ENCODE measurements around the gene INVS. TPM values are rescaled to one million over a fixed set of nuclear protein-coding genes. Genes with fewer than 3 reads are reported as not detected.

Gene INVS, protein sequence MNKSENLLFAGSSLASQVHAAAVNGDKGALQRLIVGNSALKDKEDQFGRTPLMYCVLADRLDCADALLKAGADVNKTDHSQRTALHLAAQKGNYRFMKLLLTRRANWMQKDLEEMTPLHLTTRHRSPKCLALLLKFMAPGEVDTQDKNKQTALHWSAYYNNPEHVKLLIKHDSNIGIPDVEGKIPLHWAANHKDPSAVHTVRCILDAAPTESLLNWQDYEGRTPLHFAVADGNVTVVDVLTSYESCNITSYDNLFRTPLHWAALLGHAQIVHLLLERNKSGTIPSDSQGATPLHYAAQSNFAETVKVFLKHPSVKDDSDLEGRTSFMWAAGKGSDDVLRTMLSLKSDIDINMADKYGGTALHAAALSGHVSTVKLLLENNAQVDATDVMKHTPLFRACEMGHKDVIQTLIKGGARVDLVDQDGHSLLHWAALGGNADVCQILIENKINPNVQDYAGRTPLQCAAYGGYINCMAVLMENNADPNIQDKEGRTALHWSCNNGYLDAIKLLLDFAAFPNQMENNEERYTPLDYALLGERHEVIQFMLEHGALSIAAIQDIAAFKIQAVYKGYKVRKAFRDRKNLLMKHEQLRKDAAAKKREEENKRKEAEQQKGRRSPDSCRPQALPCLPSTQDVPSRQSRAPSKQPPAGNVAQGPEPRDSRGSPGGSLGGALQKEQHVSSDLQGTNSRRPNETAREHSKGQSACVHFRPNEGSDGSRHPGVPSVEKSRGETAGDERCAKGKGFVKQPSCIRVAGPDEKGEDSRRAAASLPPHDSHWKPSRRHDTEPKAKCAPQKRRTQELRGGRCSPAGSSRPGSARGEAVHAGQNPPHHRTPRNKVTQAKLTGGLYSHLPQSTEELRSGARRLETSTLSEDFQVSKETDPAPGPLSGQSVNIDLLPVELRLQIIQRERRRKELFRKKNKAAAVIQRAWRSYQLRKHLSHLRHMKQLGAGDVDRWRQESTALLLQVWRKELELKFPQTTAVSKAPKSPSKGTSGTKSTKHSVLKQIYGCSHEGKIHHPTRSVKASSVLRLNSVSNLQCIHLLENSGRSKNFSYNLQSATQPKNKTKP
- total RNA-seq (ENCODE audit: low replicate concordance): 13.8 and 24.0 TPM in 2 replicates
- long read RNA-seq, transcript INVS-201 (18 exons, 2,968 nt): major isoform, 5 of 38 reads
- long read RNA-seq, transcript INVS-202 (17 exons, 3,709 nt): major isoform, 5 of 38 reads
- long read RNA-seq, partial matches to known transcripts: 7 of 38 reads
- long read RNA-seq, other reads (novel, unspliced or antisense): 21 of 38 reads

DNA sequence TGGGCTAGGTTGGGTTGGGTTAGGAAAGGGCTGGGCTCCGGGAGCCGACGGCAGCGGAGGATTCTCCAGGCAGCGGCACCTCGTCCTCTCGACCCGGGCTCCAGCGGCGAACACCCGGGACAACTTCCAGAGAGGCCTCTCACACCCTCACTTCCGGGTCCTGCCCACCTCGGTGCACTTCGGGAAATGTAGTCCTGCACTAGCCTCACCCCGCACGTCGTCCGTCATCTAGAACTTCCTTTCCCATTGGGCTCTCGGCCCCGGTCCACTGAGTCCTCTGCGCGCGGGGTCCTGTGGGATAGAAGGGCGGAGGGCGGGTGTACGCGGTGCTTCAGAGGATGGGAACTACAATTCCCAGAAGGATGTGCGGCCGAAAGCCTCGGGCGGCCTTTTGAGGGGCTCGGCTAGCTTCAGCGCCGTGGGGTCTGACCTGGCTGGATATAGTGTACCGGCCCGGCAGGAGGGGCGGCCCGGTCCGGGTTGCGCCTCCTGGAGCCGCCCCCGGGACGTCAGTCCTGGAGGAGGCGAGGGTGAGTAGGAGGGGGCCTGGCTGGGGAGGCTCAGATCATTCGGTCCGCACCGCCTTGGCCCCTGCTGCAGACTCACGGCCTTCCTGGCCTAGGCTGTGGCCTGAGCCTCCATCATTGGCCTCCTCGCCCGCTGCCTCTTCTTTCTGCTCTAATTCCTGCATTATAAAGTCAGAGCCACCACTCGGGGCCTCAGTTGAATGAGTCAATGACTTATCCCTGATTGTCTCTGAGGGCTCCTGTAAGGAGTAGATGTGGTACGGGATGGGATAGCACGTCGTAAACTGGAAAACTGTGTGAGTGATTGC lies at the start of gene INVS, which contains the start of gene ERP44:
Gene INVS (plus strand): TSS at position 357 of the 835 bp plus-strand sequence. CDS start 5,279 bp downstream, outside the sequence.
Gene ERP44 (minus strand): TSS at position 114 of the 835 bp plus-strand sequence. CDS start 160 bp downstream, outside the sequence.
- H3K9me3 Mint-ChIP-seq: no peaks in the 10 kb centered on the region
- H3K27ac Mint-ChIP-seq: peak within 1 kb of the TSS; percentile 99
- H3K27me3 Mint-ChIP-seq: no peaks in the 10 kb centered on the region
- no peaks in the 10 kb centered on the region for H3K36me3 Mint-ChIP-seq
- H3K4me3 Mint-ChIP-seq: peak within 1 kb of the TSS; percentile 99
- TF ChIP-seq, protein P1, sequence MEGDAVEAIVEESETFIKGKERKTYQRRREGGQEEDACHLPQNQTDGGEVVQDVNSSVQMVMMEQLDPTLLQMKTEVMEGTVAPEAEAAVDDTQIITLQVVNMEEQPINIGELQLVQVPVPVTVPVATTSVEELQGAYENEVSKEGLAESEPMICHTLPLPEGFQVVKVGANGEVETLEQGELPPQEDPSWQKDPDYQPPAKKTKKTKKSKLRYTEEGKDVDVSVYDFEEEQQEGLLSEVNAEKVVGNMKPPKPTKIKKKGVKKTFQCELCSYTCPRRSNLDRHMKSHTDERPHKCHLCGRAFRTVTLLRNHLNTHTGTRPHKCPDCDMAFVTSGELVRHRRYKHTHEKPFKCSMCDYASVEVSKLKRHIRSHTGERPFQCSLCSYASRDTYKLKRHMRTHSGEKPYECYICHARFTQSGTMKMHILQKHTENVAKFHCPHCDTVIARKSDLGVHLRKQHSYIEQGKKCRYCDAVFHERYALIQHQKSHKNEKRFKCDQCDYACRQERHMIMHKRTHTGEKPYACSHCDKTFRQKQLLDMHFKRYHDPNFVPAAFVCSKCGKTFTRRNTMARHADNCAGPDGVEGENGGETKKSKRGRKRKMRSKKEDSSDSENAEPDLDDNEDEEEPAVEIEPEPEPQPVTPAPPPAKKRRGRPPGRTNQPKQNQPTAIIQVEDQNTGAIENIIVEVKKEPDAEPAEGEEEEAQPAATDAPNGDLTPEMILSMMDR (conservative IDR thresholded peaks at IDR 0.05): no peak
- peak; percentile 98 for DNase-seq (ENCODE audit: extremely low spot score, unreplicated experiment)
- H3K4me1 Mint-ChIP-seq (ENCODE audit: unreplicated experiment): peaks cover 24% of the 10 kb centered on the region

DNA sequence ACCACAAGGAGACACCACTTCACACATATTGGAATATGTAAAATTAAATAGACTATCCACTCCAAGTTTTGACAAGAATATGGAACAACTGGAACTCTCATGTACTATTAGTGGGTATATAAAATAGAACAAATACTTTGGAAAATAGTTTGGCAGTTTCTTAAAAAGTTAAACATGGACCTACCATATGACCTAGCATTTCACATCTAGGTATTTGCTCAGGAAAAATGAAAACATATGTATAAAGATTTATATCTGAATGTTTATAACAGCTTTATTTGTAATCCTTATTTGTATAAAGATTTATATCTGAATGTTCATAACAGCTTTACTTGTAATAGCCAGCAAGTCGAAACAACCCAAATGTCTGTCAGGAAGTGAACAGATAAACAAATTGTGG lies 49.5 kb upstream of the INVS start:
- Mint-ChIP-seq H3K9me3 (no peaks in the 10 kb centered on the region), H3K27ac (no peak overlapping the region), H3K4me3 (no peak overlapping the region), H3K36me3 (peaks cover 33% of the 10 kb centered on the region), H3K27me3 (no peaks in the 10 kb centered on the region), H3K4me1 (ENCODE audit: unreplicated experiment) (no peaks in the 10 kb centered on the region)
- TF ChIP-seq, protein P1 (conservative IDR thresholded peaks at IDR 0.05): no peak
- no peak for DNase-seq (ENCODE audit: extremely low spot score, unreplicated experiment)

DNA sequence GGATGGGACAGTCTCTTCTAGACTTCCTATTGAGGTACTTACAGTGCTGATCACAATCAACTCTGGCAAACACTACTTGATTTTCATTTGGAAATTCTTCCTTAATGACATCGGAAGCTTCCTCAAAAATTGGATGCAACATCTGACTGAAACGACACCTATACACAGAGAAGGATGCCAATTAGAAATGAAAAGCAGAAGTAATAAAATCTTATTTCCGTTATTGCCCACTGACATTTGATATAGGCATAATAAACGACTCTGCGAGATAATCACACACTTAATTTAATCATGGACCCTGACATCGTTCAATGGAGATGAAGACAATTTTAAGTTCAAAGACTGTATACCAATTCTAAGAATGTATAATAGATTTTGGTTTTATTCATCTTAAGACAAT lies 46.7 kb upstream of the INVS start:
- Mint-ChIP-seq H3K27me3 (no peaks in the 10 kb centered on the region), H3K27ac (no peak overlapping the region), H3K36me3 (peaks cover 23% of the 10 kb centered on the region), H3K4me3 (no peak overlapping the region), H3K9me3 (no peaks in the 10 kb centered on the region), H3K4me1 (ENCODE audit: unreplicated experiment) (no peaks in the 10 kb centered on the region)
- no peak for DNase-seq (ENCODE audit: extremely low spot score, unreplicated experiment)
- TF ChIP-seq, protein P1 (conservative IDR thresholded peaks at IDR 0.05): no peak

DNA sequence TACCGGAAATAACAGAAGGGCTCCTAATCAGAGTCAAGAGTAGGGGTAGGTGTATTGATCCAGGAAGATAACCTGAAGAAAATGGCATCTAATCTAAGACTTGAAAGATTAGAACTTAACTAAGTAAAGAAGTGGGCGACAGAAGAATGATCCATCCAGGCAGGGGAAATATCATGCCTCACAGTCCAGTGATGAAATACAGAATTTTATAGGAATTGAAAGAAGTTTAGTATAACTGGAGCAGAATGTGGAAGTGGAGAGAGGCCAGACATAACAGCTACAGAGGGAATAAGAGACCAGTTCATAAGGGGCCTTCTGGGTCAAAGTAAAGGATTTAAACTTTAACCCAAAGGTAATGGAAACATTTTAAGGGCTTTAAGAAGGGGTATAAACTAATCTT lies 42.5 kb upstream of the INVS start:
- Mint-ChIP-seq H3K27me3 (no peaks in the 10 kb centered on the region), H3K4me1 (ENCODE audit: unreplicated experiment) (no peaks in the 10 kb centered on the region), H3K4me3 (no peak overlapping the region), H3K9me3 (no peaks in the 10 kb centered on the region), H3K36me3 (peaks cover 14% of the 10 kb centered on the region), H3K27ac (no peak overlapping the region)
- TF ChIP-seq, protein P1 (conservative IDR thresholded peaks at IDR 0.05): no peak
- DNase-seq (ENCODE audit: extremely low spot score, unreplicated experiment): no peak

All from type B pancreatic cell (in vitro differentiated cells).